HL-60 (cell line): ENCODE results near the gene LRRK1.

Experiments
- GABPA ChIP-seq: IDR thresholded peaks from 2 replicates; pipeline ENCODE4 v1.6.1; 2012; ENCODE audit warnings: low read depth
- POLR2AphosphoS5 ChIP-seq: IDR thresholded peaks from 2 replicates; pipeline ENCODE4 v1.6.1; 2012; ENCODE audit warnings: low read depth
- TF ChIP-seq, protein P1 (sequence below): IDR thresholded peaks from one replicate; pipeline ENCODE4 v1.5.1; 2011; ENCODE audit warnings: low read length, control low read depth, inconsistent platforms; ENCODE audit not compliant: insufficient read depth
- TF ChIP-seq, protein P2 (sequence below): IDR thresholded peaks from 2 replicates; pipeline ENCODE4 v1.6.1; 2012; ENCODE audit warnings: low read depth; ENCODE audit not compliant: insufficient replicate concordance

DNA sequence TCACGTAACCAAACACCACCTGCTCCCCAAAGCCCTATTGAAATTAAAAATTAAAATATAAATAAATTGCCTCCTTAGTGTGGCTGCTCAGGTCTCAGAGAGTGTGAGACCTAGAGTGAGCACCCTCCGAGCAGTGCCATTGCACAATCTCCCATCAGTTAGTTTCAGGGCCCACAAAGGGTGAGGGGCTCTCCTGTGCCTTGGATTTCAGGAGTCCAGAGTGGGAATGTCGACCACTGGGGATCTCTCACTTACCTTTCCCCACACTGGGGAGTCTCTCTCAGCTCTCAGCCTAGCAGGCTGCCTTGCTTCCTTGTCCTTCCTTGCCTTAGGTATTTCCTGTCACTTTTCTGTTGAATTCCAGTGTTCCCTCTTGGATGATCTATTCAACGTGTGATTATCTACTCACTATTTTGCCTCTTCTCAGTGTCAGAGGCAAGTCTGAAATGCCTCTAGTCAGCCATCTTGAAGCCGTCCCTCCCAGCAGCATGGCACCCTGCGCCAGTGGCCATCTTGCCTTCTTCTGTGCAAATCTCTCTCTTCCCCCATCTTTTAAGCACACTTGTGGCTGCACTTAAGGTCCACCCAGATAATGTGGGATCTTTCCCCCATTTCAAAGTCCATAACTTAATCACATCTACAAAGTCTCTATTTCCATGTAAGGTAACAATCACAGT is 119.3 kb downstream of the LRRK1 start:
- TF ChIP-seq, protein P1, sequence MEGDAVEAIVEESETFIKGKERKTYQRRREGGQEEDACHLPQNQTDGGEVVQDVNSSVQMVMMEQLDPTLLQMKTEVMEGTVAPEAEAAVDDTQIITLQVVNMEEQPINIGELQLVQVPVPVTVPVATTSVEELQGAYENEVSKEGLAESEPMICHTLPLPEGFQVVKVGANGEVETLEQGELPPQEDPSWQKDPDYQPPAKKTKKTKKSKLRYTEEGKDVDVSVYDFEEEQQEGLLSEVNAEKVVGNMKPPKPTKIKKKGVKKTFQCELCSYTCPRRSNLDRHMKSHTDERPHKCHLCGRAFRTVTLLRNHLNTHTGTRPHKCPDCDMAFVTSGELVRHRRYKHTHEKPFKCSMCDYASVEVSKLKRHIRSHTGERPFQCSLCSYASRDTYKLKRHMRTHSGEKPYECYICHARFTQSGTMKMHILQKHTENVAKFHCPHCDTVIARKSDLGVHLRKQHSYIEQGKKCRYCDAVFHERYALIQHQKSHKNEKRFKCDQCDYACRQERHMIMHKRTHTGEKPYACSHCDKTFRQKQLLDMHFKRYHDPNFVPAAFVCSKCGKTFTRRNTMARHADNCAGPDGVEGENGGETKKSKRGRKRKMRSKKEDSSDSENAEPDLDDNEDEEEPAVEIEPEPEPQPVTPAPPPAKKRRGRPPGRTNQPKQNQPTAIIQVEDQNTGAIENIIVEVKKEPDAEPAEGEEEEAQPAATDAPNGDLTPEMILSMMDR = no peak
- TF ChIP-seq GABPA (no peak), POLR2AphosphoS5 (no peak)
- TF ChIP-seq, protein P2, sequence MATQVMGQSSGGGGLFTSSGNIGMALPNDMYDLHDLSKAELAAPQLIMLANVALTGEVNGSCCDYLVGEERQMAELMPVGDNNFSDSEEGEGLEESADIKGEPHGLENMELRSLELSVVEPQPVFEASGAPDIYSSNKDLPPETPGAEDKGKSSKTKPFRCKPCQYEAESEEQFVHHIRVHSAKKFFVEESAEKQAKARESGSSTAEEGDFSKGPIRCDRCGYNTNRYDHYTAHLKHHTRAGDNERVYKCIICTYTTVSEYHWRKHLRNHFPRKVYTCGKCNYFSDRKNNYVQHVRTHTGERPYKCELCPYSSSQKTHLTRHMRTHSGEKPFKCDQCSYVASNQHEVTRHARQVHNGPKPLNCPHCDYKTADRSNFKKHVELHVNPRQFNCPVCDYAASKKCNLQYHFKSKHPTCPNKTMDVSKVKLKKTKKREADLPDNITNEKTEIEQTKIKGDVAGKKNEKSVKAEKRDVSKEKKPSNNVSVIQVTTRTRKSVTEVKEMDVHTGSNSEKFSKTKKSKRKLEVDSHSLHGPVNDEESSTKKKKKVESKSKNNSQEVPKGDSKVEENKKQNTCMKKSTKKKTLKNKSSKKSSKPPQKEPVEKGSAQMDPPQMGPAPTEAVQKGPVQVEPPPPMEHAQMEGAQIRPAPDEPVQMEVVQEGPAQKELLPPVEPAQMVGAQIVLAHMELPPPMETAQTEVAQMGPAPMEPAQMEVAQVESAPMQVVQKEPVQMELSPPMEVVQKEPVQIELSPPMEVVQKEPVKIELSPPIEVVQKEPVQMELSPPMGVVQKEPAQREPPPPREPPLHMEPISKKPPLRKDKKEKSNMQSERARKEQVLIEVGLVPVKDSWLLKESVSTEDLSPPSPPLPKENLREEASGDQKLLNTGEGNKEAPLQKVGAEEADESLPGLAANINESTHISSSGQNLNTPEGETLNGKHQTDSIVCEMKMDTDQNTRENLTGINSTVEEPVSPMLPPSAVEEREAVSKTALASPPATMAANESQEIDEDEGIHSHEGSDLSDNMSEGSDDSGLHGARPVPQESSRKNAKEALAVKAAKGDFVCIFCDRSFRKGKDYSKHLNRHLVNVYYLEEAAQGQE = no peak
